A549 (cell line): Measurements from ENCODE around the gene EXOC3. TPM values are rescaled to one million over a fixed set of nuclear protein-coding genes. Genes with fewer than 3 reads are reported as not detected.

Experiments
- ATAC-seq, 2 experiments: fragments of 200-7000 bp in 1 of 2; fragments of >200 bp in 1 of 2; cut with Nextera tagmentation in 1 of 2; cut with Tn5 transposase in 1 of 2; 3 replicates each; pipeline versions ENCODE4 v1.8.0 to v1.9.1; 2018 to 2020; ENCODE audit warnings: mild to moderate bottlenecking in 1 of 2, moderate library complexity in 1 of 2
- CTCF ChIA-PET: fragments of 300-600 bp; sonication (Branson Sonifier 250); formaldehyde crosslinking; extraction: SDS; loops from one replicate; lab custom pipeline; 2021; ENCODE audit warnings: antibody characterized with exemption, inconsistent platforms; lab: Yijun Ruan, JAX
- POLR2A ChIA-PET: fragments of 350-600 bp; formaldehyde crosslinking; extraction: SDS; loops from one replicate; lab custom pipeline; 2021; ENCODE audit warnings: antibody characterized with exemption, inconsistent platforms; lab: Yijun Ruan, JAX
- DNase-seq, 2 experiments: peaks; one replicate each; pipeline versions ENCODE4 v3.0.0 to v3.0.0-alpha.2; 2011 to 2016; ENCODE audit warnings: low read depth in 1 of 2, low spot score in 1 of 2
- FAIRE-seq: peaks from 2 replicates; lab custom pipeline; 2011; peaks lifted over from hg19 to GRCh38; lab: Jason Lieb, UNC
- H3K27ac ChIP-seq, 2 experiments: fragments of >200 bp; sonication (Bioruptor Twin); formaldehyde crosslinking; 3 replicates each; pipeline ENCODE4 v1.5.1; 2016 to 2017
- H3K4me1 ChIP-seq: fragments of >200 bp; sonication (Bioruptor Twin); formaldehyde crosslinking; 3 replicates; pipeline ENCODE4 v1.6.1; 2016
- H3K4me2 ChIP-seq: fragments of >200 bp; sonication (Bioruptor Twin); formaldehyde crosslinking; 3 replicates; pipeline ENCODE4 v1.6.1; 2016
- H3K4me3 ChIP-seq: fragments of >200 bp; sonication (Bioruptor Twin); formaldehyde crosslinking; 3 replicates; pipeline ENCODE4 v1.5.1; 2016
- H3K9me3 ChIP-seq: fragments of >200 bp; sonication (Bioruptor Twin); formaldehyde crosslinking; 3 replicates; pipeline ENCODE4 v1.6.1; 2016
- CHD2 ChIP-seq: fragments of 150-350 bp; IDR thresholded peaks from 2 replicates; pipeline ENCODE4 v1.6.1; 2014; ENCODE audit warnings: low read length; ENCODE audit not compliant: partially characterized antibody
- CHD4 ChIP-seq: fragments of 200-600 bp; sonication (generic); IDR thresholded peaks from 2 replicates; pipeline ENCODE4 v1.6.1; 2016; ENCODE audit warnings: antibody characterized with exemption, mild to moderate bottlenecking, borderline replicate concordance
- EHF ChIP-seq: fragments of 250-450 bp; sonication (Bioruptor Pico); IDR thresholded peaks from 2 replicates; pipeline ENCODE4 v1.5.0; 2020; ENCODE audit warnings: mild to moderate bottlenecking
- EP300 ChIP-seq, 2 experiments: fragments of >200 bp; sonication (Bioruptor Twin); formaldehyde crosslinking; IDR thresholded peaks; 2 replicates in 1 of 2; 3 replicates in 1 of 2; pipeline ENCODE4 v1.6.1; 2016 to 2017
- ESRRA ChIP-seq: fragments of 150-350 bp; IDR thresholded peaks from 2 replicates; pipeline ENCODE4 v1.6.1; 2014; ENCODE audit warnings: mild to moderate bottlenecking, low read length, borderline replicate concordance
- FOSL2 ChIP-seq, 2 experiments: fragments of 450-650 bp in 1 of 2; fragments of >200 bp in 1 of 2; sonication (Bioruptor Twin) in 1 of 2; formaldehyde crosslinking; IDR thresholded peaks; 2 replicates each; pipeline versions ENCODE4 v1.5.0 to v1.6.1; 2016 to 2020; ENCODE audit warnings: mild to moderate bottlenecking in 1 of 2, moderate library complexity in 1 of 2
- FOXS1 ChIP-seq: fragments of 250-450 bp; sonication (Bioruptor Pico); IDR thresholded peaks from 2 replicates; pipeline ENCODE4 v1.5.0; 2020; ENCODE audit warnings: mild to moderate bottlenecking, moderate library complexity
- HDAC2 ChIP-seq: fragments of 200-600 bp; sonication (generic); IDR thresholded peaks from 2 replicates; pipeline ENCODE4 v1.6.1; 2016
- HOXA7 ChIP-seq: fragments of 250-450 bp; sonication (Bioruptor Pico); IDR thresholded peaks from 2 replicates; pipeline ENCODE4 v1.5.0; 2020; ENCODE audit warnings: mild to moderate bottlenecking, moderate library complexity
- HOXB5 ChIP-seq: fragments of 250-450 bp; sonication (Bioruptor Pico); IDR thresholded peaks from 2 replicates; pipeline ENCODE4 v1.5.0; 2020; ENCODE audit warnings: mild to moderate bottlenecking, moderate library complexity
- JUN ChIP-seq, 2 experiments: fragments of >200 bp; sonication (Bioruptor Twin); formaldehyde crosslinking; IDR thresholded peaks; 2 replicates in 1 of 2; 3 replicates in 1 of 2; pipeline ENCODE4 v1.6.1; 2016 to 2017
- JUNB ChIP-seq: fragments of >200 bp; sonication (Bioruptor Twin); formaldehyde crosslinking; IDR thresholded peaks from 2 replicates; pipeline ENCODE4 v1.6.1; 2016
- KDM1A ChIP-seq: fragments of 200-600 bp; sonication (generic); IDR thresholded peaks from 2 replicates; pipeline ENCODE4 v1.6.1; 2016; ENCODE audit warnings: low read depth, mild to moderate bottlenecking
- KDM5A ChIP-seq: fragments of 200-600 bp; sonication (generic); IDR thresholded peaks from 2 replicates; pipeline ENCODE4 v1.6.1; 2016; ENCODE audit warnings: antibody characterized with exemption, mild to moderate bottlenecking
- MYC ChIP-seq: IDR thresholded peaks from 2 replicates; pipeline ENCODE4 v1.6.1; 2012; ENCODE audit warnings: mild to moderate bottlenecking, inconsistent platforms, low read length, improper control_type of control experiment, borderline replicate concordance
- NFE2L2 ChIP-seq: fragments of 150-350 bp; conservative IDR thresholded peaks from 2 replicates; pipeline ENCODE4 v1.6.1; 2014; ENCODE audit warnings: low read length
- NR3C1 ChIP-seq: fragments of >200 bp; sonication (Bioruptor Twin); formaldehyde crosslinking; IDR thresholded peaks from 3 replicates; pipeline ENCODE4 v1.6.1; 2017
- POLR2A ChIP-seq: IDR thresholded peaks from 2 replicates; pipeline ENCODE4 v1.6.1; 2012; ENCODE audit warnings: mild to moderate bottlenecking, low read length
- RFX5 ChIP-seq: fragments of 450-650 bp; IDR thresholded peaks from 2 replicates; pipeline ENCODE4 v1.7.1; 2014; ENCODE audit warnings: antibody characterized with exemption, mild to moderate bottlenecking, moderate library complexity
- RNF2 ChIP-seq: fragments of 200-600 bp; sonication (generic); IDR thresholded peaks from 2 replicates; pipeline ENCODE4 v1.6.1; 2016; ENCODE audit warnings: low read depth, mild to moderate bottlenecking, antibody characterized with exemption, moderate library complexity, borderline replicate concordance
- SMC3 ChIP-seq: fragments of >200 bp; sonication (Bioruptor Twin); formaldehyde crosslinking; IDR thresholded peaks from 3 replicates; pipeline ENCODE4 v1.6.1; 2018; ENCODE audit warnings: inconsistent platforms
- SREBF2 ChIP-seq: fragments of 450-650 bp; IDR thresholded peaks from 2 replicates; pipeline ENCODE4 v1.6.1; 2014; ENCODE audit warnings: mild to moderate bottlenecking, moderate library complexity
- TFCP2L1 ChIP-seq: fragments of 250-450 bp; sonication (Bioruptor Pico); IDR thresholded peaks from 2 replicates; pipeline ENCODE4 v1.5.0; 2021; ENCODE audit warnings: mild to moderate bottlenecking
- TP53 ChIP-seq: fragments of 250-450 bp; sonication (Bioruptor Pico); IDR thresholded peaks from 2 replicates; pipeline ENCODE4 v1.5.0; 2021; ENCODE audit warnings: mild to moderate bottlenecking, moderate library complexity
- ZFP36 ChIP-seq: fragments of 450-650 bp; IDR thresholded peaks from 2 replicates; pipeline ENCODE4 v1.6.1; 2014; ENCODE audit warnings: borderline replicate concordance; ENCODE audit not compliant: partially characterized antibody
- WGBS: methylation state at CpG from one replicate; pipeline ENCODE4 v1.1.6; 2017; ENCODE audit errors: missing lambda C conversion rate; 5-methylcytosine and 5-hydroxymethylcytosine counted together
- polyA plus RNA-seq, 4 experiments: library from polyadenylated mRNA; depleted of rRNA in 3 of 4; stranded (reverse); fragments of >200 nt; fragmentation: RNase III in 1 of 4; extraction: RNeasy Plus Mini Kit Qiagen cat#74134 plus additional on column Dnase treatment in 1 of 4; gene quantifications; 2 replicates in 3 of 4; 3 replicates in 1 of 4; pipeline ENCODE4 v1.2.3, GENCODE V29; 2011 to 2017
- TF ChIP-seq, protein P1 (sequence below): IDR thresholded peaks from 2 replicates; pipeline ENCODE4 v1.6.1; 2012
- TF ChIP-seq, protein P2 (sequence below): fragments of 450-650 bp; IDR thresholded peaks from 2 replicates; pipeline ENCODE4 v1.6.1; 2014; ENCODE audit warnings: antibody characterized with exemption
- TF ChIP-seq, protein P3 (sequence below): IDR thresholded peaks from 2 replicates; pipeline ENCODE4 v1.6.1; 2012
- TF ChIP-seq, protein P4 (sequence below): IDR thresholded peaks from 2 replicates; pipeline ENCODE4 v1.6.1; 2012; ENCODE audit warnings: low read depth, borderline replicate concordance
- TF ChIP-seq, protein P5 (sequence below): fragments of 150-350 bp; IDR thresholded peaks from 2 replicates; pipeline ENCODE4 v1.6.1; 2014; ENCODE audit warnings: low read depth, mild to moderate bottlenecking, low read length
- TF ChIP-seq, protein P6 (sequence below): fragments of >200 bp; sonication (Bioruptor Twin); formaldehyde crosslinking; IDR thresholded peaks from 3 replicates; pipeline ENCODE4 v1.6.1; 2016

The EXOC3 gene
- polyA plus RNA-seq, 2 of the 4 experiments (the other 2 are of a cell fraction), result 20.0 to 33.6 TPM

DNA sequence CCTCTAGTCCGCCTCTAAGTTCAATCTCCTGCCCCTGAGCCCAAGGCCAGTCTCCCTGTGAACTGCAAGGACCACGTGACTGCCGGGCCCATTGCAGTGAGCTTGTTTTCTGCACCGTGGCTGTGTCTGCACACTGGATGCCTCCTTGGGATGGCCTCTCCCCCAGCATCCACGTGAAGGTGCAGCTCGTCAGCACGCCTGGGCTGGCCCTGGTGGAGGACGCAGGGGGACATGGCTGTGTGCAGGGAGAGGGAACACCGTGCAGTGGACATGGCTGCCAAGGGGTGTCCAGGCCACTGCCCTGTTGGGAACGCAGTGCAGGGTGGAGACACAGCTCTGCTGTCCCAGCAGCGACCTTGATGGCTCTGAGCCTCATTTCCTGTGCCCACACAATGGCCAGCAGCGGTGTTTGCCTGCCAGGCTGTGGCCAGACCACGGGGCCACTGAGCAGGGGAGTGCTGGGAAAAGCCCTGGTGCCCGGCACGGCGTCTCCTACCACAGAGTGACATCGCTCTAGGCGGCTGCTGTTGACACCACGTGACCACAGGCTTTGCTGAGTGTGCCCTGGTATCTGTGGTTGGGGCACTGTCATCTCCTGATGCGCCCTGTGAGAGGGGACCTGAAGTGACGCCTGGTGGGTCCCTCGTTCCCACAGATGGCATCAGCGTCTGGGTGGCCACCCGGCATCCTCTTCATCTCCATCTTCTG lies 26.9 kb upstream of the EXOC3 start:
- no peak overlapping the region for H3K4me2 ChIP-seq
- no peak for FAIRE-seq
- POLR2A ChIA-PET, result no interaction called here
- TF ChIP-seq HOXB5 (CRISPR knock-in tag) (no peak), SREBF2 (no peak), HDAC2 (no peak), CHD4 (no peak), JUN (IDR thresholded peaks at IDR 0.05) (no peak), NR3C1 (no peak), TFCP2L1 (no peak), KDM5A (no peak), ZFP36 (no peak), TP53 (CRISPR knock-in tag) (no peak), RFX5 (no peak), MYC (no peak), KDM1A (no peak), CHD2 (no peak), FOSL2 (IDR thresholded peaks at IDR 0.05) (no peak), FOSL2 (CRISPR knock-in tag; IDR thresholded peaks at IDR 0.05) (no peak), EHF (CRISPR knock-in tag) (no peak)
- TF ChIP-seq, protein P1, sequence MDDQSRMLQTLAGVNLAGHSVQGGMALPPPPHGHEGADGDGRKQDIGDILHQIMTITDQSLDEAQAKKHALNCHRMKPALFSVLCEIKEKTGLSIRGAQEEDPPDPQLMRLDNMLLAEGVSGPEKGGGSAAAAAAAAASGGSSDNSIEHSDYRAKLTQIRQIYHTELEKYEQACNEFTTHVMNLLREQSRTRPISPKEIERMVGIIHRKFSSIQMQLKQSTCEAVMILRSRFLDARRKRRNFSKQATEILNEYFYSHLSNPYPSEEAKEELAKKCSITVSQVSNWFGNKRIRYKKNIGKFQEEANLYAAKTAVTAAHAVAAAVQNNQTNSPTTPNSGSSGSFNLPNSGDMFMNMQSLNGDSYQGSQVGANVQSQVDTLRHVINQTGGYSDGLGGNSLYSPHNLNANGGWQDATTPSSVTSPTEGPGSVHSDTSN, result no peak
- TF ChIP-seq, protein P2, sequence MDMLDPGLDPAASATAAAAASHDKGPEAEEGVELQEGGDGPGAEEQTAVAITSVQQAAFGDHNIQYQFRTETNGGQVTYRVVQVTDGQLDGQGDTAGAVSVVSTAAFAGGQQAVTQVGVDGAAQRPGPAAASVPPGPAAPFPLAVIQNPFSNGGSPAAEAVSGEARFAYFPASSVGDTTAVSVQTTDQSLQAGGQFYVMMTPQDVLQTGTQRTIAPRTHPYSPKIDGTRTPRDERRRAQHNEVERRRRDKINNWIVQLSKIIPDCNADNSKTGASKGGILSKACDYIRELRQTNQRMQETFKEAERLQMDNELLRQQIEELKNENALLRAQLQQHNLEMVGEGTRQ, result no peak
- TF ChIP-seq, protein P3, sequence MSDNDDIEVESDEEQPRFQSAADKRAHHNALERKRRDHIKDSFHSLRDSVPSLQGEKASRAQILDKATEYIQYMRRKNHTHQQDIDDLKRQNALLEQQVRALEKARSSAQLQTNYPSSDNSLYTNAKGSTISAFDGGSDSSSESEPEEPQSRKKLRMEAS, result no peak
- TF ChIP-seq, protein P4, sequence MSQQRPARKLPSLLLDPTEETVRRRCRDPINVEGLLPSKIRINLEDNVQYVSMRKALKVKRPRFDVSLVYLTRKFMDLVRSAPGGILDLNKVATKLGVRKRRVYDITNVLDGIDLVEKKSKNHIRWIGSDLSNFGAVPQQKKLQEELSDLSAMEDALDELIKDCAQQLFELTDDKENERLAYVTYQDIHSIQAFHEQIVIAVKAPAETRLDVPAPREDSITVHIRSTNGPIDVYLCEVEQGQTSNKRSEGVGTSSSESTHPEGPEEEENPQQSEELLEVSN, result no peak
- TF ChIP-seq, all 56 proteins: peak for 0
- CTCF ChIA-PET, result interaction anchor here (0.6 to 0.7 kb wide), 2 partner anchors 12 to 15 kb away, joined by 3 to 4 read pairs; no protein-coding TSS in a partner anchor
- Histone ChIP-seq H3K27ac (no peak overlapping the region), H3K4me1 (peaks cover 5% of the 10 kb centered on the region; the same call in 1 of the 3 replicates), H3K9me3 (no peaks in the 10 kb centered on the region), H3K4me3 (no peak overlapping the region)
- 0 out of 6 replicates have a peak, but pooled peaks of 1 of the 2 experiments have one; percentile 21 for ATAC-seq
- 94% methylated on average over 13 of the region's 24 CpGs for WGBS
- no peak for DNase-seq

DNA sequence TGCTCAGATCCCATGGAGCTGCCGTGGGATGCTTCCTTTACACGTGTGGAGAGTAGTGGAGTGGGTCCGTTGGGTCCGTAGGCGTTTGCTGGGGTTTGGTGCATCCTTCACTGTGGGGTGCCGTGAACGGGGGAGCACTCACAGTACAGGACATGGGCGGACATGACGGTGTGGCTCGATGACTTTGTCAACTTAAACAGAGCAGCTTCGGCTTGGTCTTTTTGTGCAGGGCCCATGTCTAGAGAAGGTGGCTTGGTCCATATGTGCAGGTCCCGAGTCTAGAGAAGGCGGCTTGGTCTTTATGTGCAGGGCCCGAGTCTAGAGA lies 26.4 kb upstream of the EXOC3 start:
- no peak overlapping the region for H3K27ac ChIP-seq
- H3K4me1 ChIP-seq, result peaks cover 5% of the 10 kb centered on the region; the same call in 1 of the 3 replicates
- WGBS, result 94% methylated on average over 14 of the region's 14 CpGs
- H3K4me3 ChIP-seq, result no peak overlapping the region
- no peak for TF ChIP-seq HOXA7 (CRISPR knock-in tag)
- TF ChIP-seq SMC3, result no peak
- TF ChIP-seq EP300 (IDR thresholded peaks at IDR 0.05), result no peak
- TF ChIP-seq POLR2A, result no peak
- TF ChIP-seq, protein P4, result no peak
- TF ChIP-seq, protein P1, result no peak
- TF ChIP-seq NFE2L2, result no peak
- no peak for TF ChIP-seq FOXS1 (CRISPR knock-in tag)
- TF ChIP-seq, protein P5, sequence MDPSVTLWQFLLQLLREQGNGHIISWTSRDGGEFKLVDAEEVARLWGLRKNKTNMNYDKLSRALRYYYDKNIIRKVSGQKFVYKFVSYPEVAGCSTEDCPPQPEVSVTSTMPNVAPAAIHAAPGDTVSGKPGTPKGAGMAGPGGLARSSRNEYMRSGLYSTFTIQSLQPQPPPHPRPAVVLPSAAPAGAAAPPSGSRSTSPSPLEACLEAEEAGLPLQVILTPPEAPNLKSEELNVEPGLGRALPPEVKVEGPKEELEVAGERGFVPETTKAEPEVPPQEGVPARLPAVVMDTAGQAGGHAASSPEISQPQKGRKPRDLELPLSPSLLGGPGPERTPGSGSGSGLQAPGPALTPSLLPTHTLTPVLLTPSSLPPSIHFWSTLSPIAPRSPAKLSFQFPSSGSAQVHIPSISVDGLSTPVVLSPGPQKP, result no peak
- TF ChIP-seq FOSL2 (IDR thresholded peaks at IDR 0.05), result no peak
- TF ChIP-seq FOSL2 (CRISPR knock-in tag; IDR thresholded peaks at IDR 0.05), result no peak
- no peak for TF ChIP-seq JUNB
- TF ChIP-seq, protein P6, sequence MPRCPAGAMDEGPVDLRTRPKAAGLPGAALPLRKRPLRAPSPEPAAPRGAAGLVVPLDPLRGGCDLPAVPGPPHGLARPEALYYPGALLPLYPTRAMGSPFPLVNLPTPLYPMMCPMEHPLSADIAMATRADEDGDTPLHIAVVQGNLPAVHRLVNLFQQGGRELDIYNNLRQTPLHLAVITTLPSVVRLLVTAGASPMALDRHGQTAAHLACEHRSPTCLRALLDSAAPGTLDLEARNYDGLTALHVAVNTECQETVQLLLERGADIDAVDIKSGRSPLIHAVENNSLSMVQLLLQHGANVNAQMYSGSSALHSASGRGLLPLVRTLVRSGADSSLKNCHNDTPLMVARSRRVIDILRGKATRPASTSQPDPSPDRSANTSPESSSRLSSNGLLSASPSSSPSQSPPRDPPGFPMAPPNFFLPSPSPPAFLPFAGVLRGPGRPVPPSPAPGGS, result no peak
- no peak for TF ChIP-seq ESRRA
- TF ChIP-seq EHF (CRISPR knock-in tag), result no peak
- no peak for TF ChIP-seq RNF2
- TF ChIP-seq, all 56 proteins: peak for 0
- POLR2A ChIA-PET, result no interaction called here
- no peak for FAIRE-seq
- DNase-seq, result no peak
- no peak for ATAC-seq
- no peaks in the 10 kb centered on the region for H3K9me3 ChIP-seq
- no peak overlapping the region for H3K4me2 ChIP-seq
- CTCF ChIA-PET, result no interaction called here
